Epithelial cell of esophagus (primary cell): ENCODE results near the gene PLSCR3.

ENCODE experiments used
- DNase-seq: peaks from one replicate; pipeline ENCODE4 v3.0.0; 2010; ENCODE audit warnings: low read depth
- H3K4me3 ChIP-seq: 2 replicates; pipeline ENCODE4 v1.5.1; 2011; ENCODE audit warnings: mild to moderate bottlenecking, low read length, control low read depth
- CTCF ChIP-seq: IDR thresholded peaks from 2 replicates; pipeline ENCODE4 v1.5.1; 2011; ENCODE audit warnings: low read depth, mild to moderate bottlenecking, low read length, control low read depth, inconsistent platforms; ENCODE audit not compliant: insufficient read depth; ENCODE audit errors: missing control alignments

The PLSCR3 gene

DNA sequence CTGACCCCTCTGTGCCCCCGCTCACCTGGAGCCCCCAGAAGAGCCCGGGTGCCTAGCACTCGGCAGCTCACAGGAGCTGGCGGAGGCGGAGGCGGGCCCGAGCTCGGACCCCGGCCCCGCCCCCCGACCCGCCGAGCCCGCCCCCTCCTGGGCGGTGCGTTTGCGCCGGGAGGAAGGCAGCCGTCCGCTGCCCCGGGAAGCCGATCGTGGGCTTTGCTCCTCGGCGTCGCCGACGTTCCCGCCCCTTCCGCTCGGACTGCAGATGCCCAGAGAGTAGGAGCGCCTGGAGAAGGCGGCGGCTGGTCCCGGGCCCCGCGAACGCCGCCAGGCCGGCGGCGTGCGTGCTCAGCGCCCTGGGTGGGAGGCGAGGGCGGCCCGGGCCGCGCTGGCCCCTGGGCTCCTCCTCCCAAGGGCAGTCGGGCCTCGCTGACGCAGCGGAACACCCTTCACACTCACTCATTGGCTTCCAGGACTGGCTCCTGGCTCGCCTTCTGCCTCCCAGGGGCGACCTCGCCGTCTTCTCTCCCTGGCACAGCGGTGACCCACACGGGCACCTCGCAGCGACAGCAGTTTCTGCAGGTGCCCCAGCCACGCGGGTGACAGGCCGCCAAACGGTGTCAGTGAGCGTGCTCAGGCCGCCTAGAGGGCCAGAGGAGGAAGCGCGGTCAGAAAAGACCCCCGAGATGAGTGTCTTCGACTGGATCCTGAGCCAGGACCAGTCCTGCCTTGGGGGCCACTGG lies at the start of gene PLSCR3:
TSS of gene PLSCR3 (minus strand) at position 74 of the 740 bp plus-strand sequence. CDS start 415 bp downstream, outside the sequence.
- TF ChIP-seq CTCF, result peak; percentile 31
- DNase-seq, result peak; percentile 86
- H3K4me3 ChIP-seq, result peak within 1 kb of the TSS; percentile 83

DNA sequence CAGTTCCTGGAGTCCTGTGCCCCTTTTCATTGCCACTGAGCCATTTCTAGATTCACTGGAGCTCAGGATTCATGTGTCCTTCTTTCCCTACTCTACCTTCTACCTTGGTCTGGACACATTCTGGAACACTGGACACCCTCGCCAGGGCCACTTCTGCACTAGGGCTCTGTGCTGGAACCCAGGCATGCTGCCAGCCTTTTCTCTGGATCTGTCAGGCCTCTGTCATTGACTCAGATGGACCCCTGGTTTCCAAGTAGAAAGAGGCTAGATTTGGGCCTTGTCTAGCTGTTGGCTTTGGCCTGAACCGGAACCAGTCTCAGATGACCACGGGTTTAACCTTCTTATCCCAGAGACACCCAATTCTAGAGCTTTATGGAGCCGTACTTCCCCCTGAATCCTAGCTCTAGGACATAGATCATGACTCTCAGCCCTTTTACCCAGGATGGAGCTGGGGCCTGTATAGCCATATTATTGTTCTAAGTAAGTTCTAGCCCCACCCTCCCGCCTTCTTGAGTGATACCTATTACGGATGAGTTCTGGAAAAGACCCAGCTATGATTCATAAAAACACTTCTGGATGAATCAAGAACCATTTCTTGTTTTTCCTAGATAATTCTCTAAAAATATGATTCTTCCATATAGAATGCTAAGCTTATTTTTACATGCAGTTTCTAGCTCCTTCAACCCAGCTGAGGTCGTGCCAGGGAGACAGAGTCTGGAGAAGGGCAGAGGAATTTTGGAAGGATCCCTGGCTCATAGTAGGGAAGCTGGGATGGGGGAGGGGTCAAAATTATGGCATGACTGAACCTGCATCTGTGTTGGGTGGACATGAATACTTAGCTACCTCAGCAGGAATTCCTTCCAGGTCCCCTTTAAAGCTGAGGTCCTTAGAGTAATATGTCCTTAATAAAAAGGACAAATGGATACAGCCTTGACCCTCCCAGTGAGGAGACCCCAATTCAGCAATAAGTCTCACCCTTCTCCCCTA lies 49.5 kb upstream of the PLSCR3 start:
- DNase-seq, result peak; percentile 93
- TF ChIP-seq CTCF, result no peak
- no peak overlapping the region for H3K4me3 ChIP-seq

DNA sequence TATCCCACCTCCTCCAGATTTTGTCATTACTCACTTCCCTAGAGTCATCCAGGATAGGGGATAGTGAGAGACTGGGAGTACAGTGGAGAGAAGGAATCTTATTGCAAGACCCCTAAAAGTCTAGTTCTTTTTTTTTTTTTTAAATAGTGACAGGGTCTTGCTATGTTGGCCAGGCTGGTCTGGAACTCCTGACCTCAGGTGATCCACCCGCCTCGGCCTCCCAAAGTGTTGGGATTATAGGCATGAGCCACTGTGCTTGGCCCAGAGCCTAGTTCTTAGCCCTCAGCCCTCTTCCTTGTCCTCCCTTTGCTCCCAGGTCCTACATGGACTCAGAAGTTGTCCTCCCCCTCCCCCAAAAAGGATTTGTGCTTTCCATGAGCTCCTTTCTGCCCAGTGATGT lies 47.8 kb upstream of the PLSCR3 start:
- TF ChIP-seq CTCF, result no peak
- DNase-seq, result no peak
- no peak overlapping the region for H3K4me3 ChIP-seq

DNA sequence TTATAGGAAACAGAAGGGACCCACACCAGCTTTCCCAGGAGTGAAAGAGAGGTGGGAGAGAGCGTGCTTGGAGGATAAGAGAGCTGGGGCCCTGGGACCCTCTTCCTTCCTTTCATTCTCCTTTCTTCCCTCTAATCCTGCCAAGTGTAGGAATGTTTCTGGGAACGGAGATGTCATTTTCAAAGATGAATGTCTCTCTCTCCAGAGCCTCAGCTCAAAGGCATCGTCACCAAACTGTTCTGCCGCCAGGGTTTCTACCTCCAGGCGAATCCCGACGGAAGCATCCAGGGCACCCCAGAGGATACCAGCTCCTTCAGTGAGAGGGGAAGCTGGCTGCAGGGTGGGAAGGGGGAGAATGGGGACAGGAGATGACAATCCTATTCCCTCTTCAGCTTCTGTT lies 46.9 kb upstream of the PLSCR3 start:
- H3K4me3 ChIP-seq, result no peak overlapping the region
- TF ChIP-seq CTCF, result no peak
- no peak for DNase-seq

GRCh38 chr17:7440834-7441195 lies 46.5 kb upstream of the PLSCR3 start:
- DNase-seq, result peak; percentile 33
- H3K4me3 ChIP-seq, result peak overlapping the region; percentile 78
- no peak for TF ChIP-seq CTCF

GRCh38 chr17:7440113-7440833 lies 45.9 kb upstream of the PLSCR3 start:
- TF ChIP-seq CTCF, result no peak
- peak; percentile 49 for DNase-seq
- peak overlapping the region; percentile 78 for H3K4me3 ChIP-seq
